HepG2 (cell line): ENCODE measurements around the gene CHAF1A. TPM values are rescaled to one million over a fixed set of nuclear protein-coding genes. Genes with fewer than 3 reads are reported as not detected.

Experiments used
- ATF1 ChIP-seq: IDR thresholded peaks from 2 replicates; pipeline ENCODE4 v1.6.1; 2016; ENCODE audit warnings: mild to moderate bottlenecking, control low read depth
- DBP ChIP-seq: sonication (generic); formaldehyde crosslinking; IDR thresholded peaks from 2 replicates; pipeline ENCODE4 v1.4.0; 2020; ENCODE audit warnings: missing genetic modification reagents; ENCODE audit errors: not compliant biosample characterization
- GATA4 ChIP-seq: sonication (generic); IDR thresholded peaks from 2 replicates; pipeline ENCODE4 v1.6.1; 2016; ENCODE audit warnings: antibody characterized with exemption, low read depth, borderline replicate concordance
- HOXA5 ChIP-seq: sonication (generic); formaldehyde crosslinking; IDR thresholded peaks from 2 replicates; pipeline ENCODE4 v1.4.0; 2020; ENCODE audit warnings: missing genetic modification reagents
- KDM3A ChIP-seq: IDR thresholded peaks from 2 replicates; pipeline ENCODE4 v1.6.1; 2018; ENCODE audit warnings: low read depth, missing compliant biosample characterization
- LRRFIP1 ChIP-seq: sonication (generic); formaldehyde crosslinking; conservative IDR thresholded peaks from 2 replicates; pipeline ENCODE4 v1.4.0; 2020; ENCODE audit warnings: missing genetic modification reagents
- MTA3 ChIP-seq: sonication (generic); formaldehyde crosslinking; IDR thresholded peaks from 2 replicates; pipeline ENCODE4 v1.4.0; 2020; ENCODE audit warnings: missing genetic modification reagents
- NBN ChIP-seq: fragments of 450-650 bp; conservative IDR thresholded peaks from 2 replicates; pipeline ENCODE4 v1.6.1; 2017
- NCOA2 ChIP-seq: sonication (generic); formaldehyde crosslinking; IDR thresholded peaks from 2 replicates; pipeline ENCODE4 v1.8.0; 2022; ENCODE audit warnings: inconsistent platforms
- NFYB ChIP-seq: sonication (generic); formaldehyde crosslinking; IDR thresholded peaks from 2 replicates; pipeline ENCODE4 v1.4.0; 2020; ENCODE audit warnings: missing genetic modification reagents
- ONECUT2 ChIP-seq: sonication (generic); formaldehyde crosslinking; IDR thresholded peaks from 2 replicates; pipeline ENCODE4 v1.4.0; 2020; ENCODE audit warnings: missing genetic modification reagents
- PHF8 ChIP-seq: sonication (generic); formaldehyde crosslinking; IDR thresholded peaks from 2 replicates; pipeline ENCODE4 v1.5.0; 2020; ENCODE audit warnings: missing genetic modification reagents
- PITX1 ChIP-seq: sonication (generic); formaldehyde crosslinking; IDR thresholded peaks from 2 replicates; pipeline ENCODE4 v1.5.1; 2020; ENCODE audit warnings: mild to moderate bottlenecking, missing genetic modification reagents
- SKIL ChIP-seq: sonication (generic); formaldehyde crosslinking; IDR thresholded peaks from 2 replicates; pipeline ENCODE4 v1.8.0; 2022; ENCODE audit warnings: missing genetic modification reagents, mild to moderate bottlenecking, moderate library complexity, borderline replicate concordance
- SMYD3 ChIP-seq: sonication (generic); formaldehyde crosslinking; IDR thresholded peaks from 2 replicates; pipeline ENCODE4 v1.8.1; 2023; ENCODE audit warnings: mild to moderate bottlenecking, missing genetic modification reagents
- ZBTB7B ChIP-seq: sonication (generic); formaldehyde crosslinking; IDR thresholded peaks from 2 replicates; pipeline ENCODE4 v1.4.0; 2020; ENCODE audit warnings: missing genetic modification reagents
- ZNF136 ChIP-seq: sonication (generic); formaldehyde crosslinking; IDR thresholded peaks from 2 replicates; pipeline ENCODE4 v1.8.1; 2022; ENCODE audit warnings: low read depth, mild to moderate bottlenecking, moderate library complexity, missing genetic modification reagents
- ZNF432 ChIP-seq: sonication (generic); formaldehyde crosslinking; IDR thresholded peaks from 2 replicates; pipeline ENCODE4 v1.5.0; 2020; ENCODE audit warnings: missing genetic modification reagents, mild to moderate bottlenecking, borderline replicate concordance
- ZNF451 ChIP-seq: sonication (generic); formaldehyde crosslinking; IDR thresholded peaks from 2 replicates; pipeline ENCODE4 v1.5.0; 2020; ENCODE audit warnings: mild to moderate bottlenecking, missing genetic modification reagents
- ZNF570 ChIP-seq: sonication (generic); formaldehyde crosslinking; IDR thresholded peaks from 2 replicates; pipeline ENCODE4 v1.4.0; 2020; ENCODE audit warnings: mild to moderate bottlenecking, missing genetic modification reagents, borderline replicate concordance
- ZNF589 ChIP-seq: sonication (generic); formaldehyde crosslinking; conservative IDR thresholded peaks from 2 replicates; pipeline ENCODE4 v1.8.0; 2022; ENCODE audit warnings: mild to moderate bottlenecking, moderate library complexity, missing genetic modification reagents
- ZNF775 ChIP-seq: sonication (generic); formaldehyde crosslinking; IDR thresholded peaks from 2 replicates; pipeline ENCODE4 v1.4.0; 2020; ENCODE audit warnings: missing genetic modification reagents, mild to moderate bottlenecking, moderate library complexity, borderline replicate concordance
- ZNF816 ChIP-seq: sonication (generic); formaldehyde crosslinking; IDR thresholded peaks from 2 replicates; pipeline ENCODE4 v1.8.0; 2022; ENCODE audit warnings: missing genetic modification reagents, mild to moderate bottlenecking, borderline replicate concordance
- polyA plus RNA-seq, 8 experiments: library from polyadenylated mRNA; depleted of rRNA in 3 of 8; stranded (reverse) in 7 of 8; unstranded in 1 of 8; fragments of >200 nt; fragmentation: Illumina TruSeq in 4 of 8; extraction: Trizol in 4 of 8; gene quantifications; 2 replicates each; pipeline versions ENCODE4 v1.2.1 to v1.2.3, GENCODE V29; 2011 to 2016; ENCODE audit warnings: low read depth in 4 of 8, missing spikeins in 1 of 8, mixed read lengths in 1 of 8; ENCODE audit not compliant: insufficient read depth in 1 of 8
- total RNA-seq, 5 experiments: library from RNA; depleted of rRNA; stranded (reverse); fragments of >200 nt; fragmentation: Illumina TruSeq; extraction: Trizol; gene quantifications; 2 replicates each; pipeline ENCODE4 v1.2.3, GENCODE V29; 2016; ENCODE audit warnings: low read depth in 1 of 5
- TF ChIP-seq, protein P1 (sequence below): sonication (generic); formaldehyde crosslinking; IDR thresholded peaks from 2 replicates; pipeline ENCODE4 v1.4.0; 2020; ENCODE audit warnings: missing genetic modification reagents

The CHAF1A gene
- total and polyA plus RNA-seq, 2 of the 13 experiments (the other 11 are each of a cell fraction or from before 2014, with no cell fraction given), result 11.0 to 34.8 TPM

GRCh38 chr19:4471403-4472173, 69.1 kb downstream of the CHAF1A start (continued):
- peak; percentile 62 for TF ChIP-seq ATF1 (CRISPR knock-in tag)
- no peak for TF ChIP-seq ZNF451 (CRISPR knock-in tag)
- TF ChIP-seq ZNF589 (CRISPR knock-in tag), result no peak
- no peak for TF ChIP-seq KDM3A (CRISPR knock-in tag)
- TF ChIP-seq ZNF775, result no peak
- TF ChIP-seq GATA4, result no peak
- TF ChIP-seq LRRFIP1 (CRISPR knock-in tag), result no peak
- TF ChIP-seq MTA3 (CRISPR knock-in tag), result no peak
- no peak for TF ChIP-seq ZNF136 (CRISPR knock-in tag)
- no peak for TF ChIP-seq SMYD3 (CRISPR knock-in tag)
- no peak for TF ChIP-seq ZNF816 (CRISPR knock-in tag)
- peak; percentile 68; the same call in 1 of the 2 replicates for TF ChIP-seq PITX1 (CRISPR knock-in tag)
- TF ChIP-seq ONECUT2 (CRISPR knock-in tag), result no peak
- TF ChIP-seq SKIL, result no peak
- no peak for TF ChIP-seq ZNF570 (CRISPR knock-in tag)
- no peak for TF ChIP-seq ZBTB7B (CRISPR knock-in tag)
- no peak for TF ChIP-seq NBN
- TF ChIP-seq, protein P1, sequence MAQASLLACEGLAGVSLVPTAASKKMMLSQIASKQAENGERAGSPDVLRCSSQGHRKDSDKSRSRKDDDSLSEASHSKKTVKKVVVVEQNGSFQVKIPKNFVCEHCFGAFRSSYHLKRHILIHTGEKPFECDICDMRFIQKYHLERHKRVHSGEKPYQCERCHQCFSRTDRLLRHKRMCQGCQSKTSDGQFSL (CRISPR knock-in tag), result no peak
- TF ChIP-seq NFYB (CRISPR knock-in tag), result peak; percentile 84
- TF ChIP-seq DBP (CRISPR knock-in tag), result no peak
- TF ChIP-seq PHF8 (CRISPR knock-in tag), result peak; percentile 49; the same call in 1 of the 2 replicates
- no peak for TF ChIP-seq HOXA5 (CRISPR knock-in tag)
- TF ChIP-seq NCOA2 (CRISPR knock-in tag), result no peak; the same call in none of the 2 replicates
- no peak for TF ChIP-seq ZNF432 (CRISPR knock-in tag)
